Measurements from ENCODE around the gene SLC19A1.
A peak's percentile ranks its signal among the peaks of the same experiment; 100 is the strongest.

GRCh38 chr21:45555557-45556301, 13.5 kb upstream of the SLC19A1 start:
- TF ChIP-seq CTCF (IDR thresholded peaks at IDR 0.05) = peak in 5 of 7 experiments; percentile 56 to 93 (median 85)
- no peak for TF ChIP-seq POLR2A (IDR thresholded peaks at IDR 0.05)
- TF ChIP-seq EP300 (IDR thresholded peaks at IDR 0.05) = no peak
